GM23338 (cell line): ENCODE measurements around the gene CACNA1B. TPM values are rescaled to one million over a fixed set of nuclear protein-coding genes. Genes with fewer than 3 reads are reported as not detected.
"Not testable (repeated sequence)": the region's sequence is repeated elsewhere in the genome, so short reads cannot be mapped to it uniquely, and the experiment has no call there.

Experiments used
- ATAC-seq: fragments of 200-7000 bp; cut with Tn5 transposase; 3 replicates; pipeline ENCODE4 v1.9.1; 2020
- DNase-seq: peaks from one replicate; pipeline ENCODE4 v3.0.0-alpha.2; 2015; ENCODE audit warnings: low spot score
- H2AFZ ChIP-seq: fragments of 200-600 bp; sonication (generic); 2 replicates; pipeline ENCODE4 v1.8.0; 2016; ENCODE audit warnings: antibody characterized with exemption, mild to moderate bottlenecking, moderate library complexity
- H3F3A ChIP-seq: fragments of 200-600 bp; sonication (generic); replicated peaks from 2 replicates; pipeline ENCODE4 v1.8.0; 2017; ENCODE audit warnings: antibody characterized with exemption, mixed run types, low read depth
- H3K27ac ChIP-seq: fragments of 200-600 bp; sonication (generic); 2 replicates; pipeline ENCODE4 v1.6.1; 2016; ENCODE audit warnings: low read depth
- H3K27me3 ChIP-seq: fragments of 200-600 bp; sonication (generic); 2 replicates; pipeline ENCODE4 v1.8.0; 2016; ENCODE audit warnings: mild to moderate bottlenecking, mixed run types, moderate library complexity; ENCODE audit not compliant: insufficient read depth
- H3K36me3 ChIP-seq: fragments of 200-600 bp; sonication (generic); 2 replicates; pipeline ENCODE4 v1.8.0; 2016; ENCODE audit warnings: mild to moderate bottlenecking; ENCODE audit not compliant: insufficient read depth
- H3K4me1 ChIP-seq: fragments of 200-600 bp; sonication (generic); 2 replicates; pipeline ENCODE4 v1.8.0; 2016; ENCODE audit warnings: mild to moderate bottlenecking, moderate library complexity; ENCODE audit not compliant: insufficient read depth
- H3K4me2 ChIP-seq: fragments of 200-600 bp; sonication (generic); 2 replicates; pipeline ENCODE4 v1.7.1; 2017; ENCODE audit warnings: mixed run types
- H3K4me3 ChIP-seq: fragments of 200-600 bp; sonication (generic); 2 replicates; pipeline ENCODE4 v1.6.1; 2016; ENCODE audit warnings: mixed run types
- H3K79me2 ChIP-seq: fragments of 200-600 bp; sonication (generic); replicated peaks from 2 replicates; pipeline ENCODE4 v1.8.0; 2017; ENCODE audit warnings: mild to moderate bottlenecking; ENCODE audit not compliant: insufficient read depth
- H3K9me2 ChIP-seq: fragments of 200-600 bp; sonication (generic); 2 replicates; pipeline ENCODE4 v1.8.0; 2017; ENCODE audit not compliant: insufficient read depth
- H4K20me1 ChIP-seq: fragments of 200-600 bp; sonication (generic); replicated peaks from 2 replicates; pipeline ENCODE4 v1.8.0; 2017; ENCODE audit warnings: mild to moderate bottlenecking; ENCODE audit not compliant: insufficient read depth
- H3K27ac Mint-ChIP-seq: 2 replicates; pipeline ENCODE4 v1.8.0; 2020; ENCODE audit warnings: inconsistent platforms, mild to moderate bottlenecking, moderate library complexity, mixed read lengths
- H3K27me3 Mint-ChIP-seq: 3 replicates; pipeline ENCODE4 v1.8.0; 2022; ENCODE audit warnings: low read depth, mild to moderate bottlenecking, moderate library complexity, mixed read lengths, inconsistent platforms; ENCODE audit not compliant: insufficient read depth, poor library complexity
- H3K36me3 Mint-ChIP-seq: 3 replicates; pipeline ENCODE4 v1.8.0; 2021; ENCODE audit warnings: low read depth, mild to moderate bottlenecking, inconsistent platforms, moderate library complexity, mixed read lengths
- H3K4me1 Mint-ChIP-seq: 3 replicates; pipeline ENCODE4 v1.8.0; 2020; ENCODE audit warnings: mild to moderate bottlenecking, inconsistent platforms, mixed read lengths
- H3K4me3 Mint-ChIP-seq: 3 replicates; pipeline ENCODE4 v1.8.0; 2021; ENCODE audit warnings: moderate library complexity, mild to moderate bottlenecking, inconsistent platforms, mixed read lengths
- H3K9me3 Mint-ChIP-seq: 3 replicates; pipeline ENCODE4 v1.8.0; 2020; ENCODE audit warnings: moderate library complexity, mild to moderate bottlenecking, inconsistent platforms, mixed read lengths
- CREB1 ChIP-seq: fragments of 250-450 bp; sonication (Bioruptor Pico); IDR thresholded peaks from 2 replicates; pipeline ENCODE4 v1.5.0; 2020; ENCODE audit warnings: low read depth, mild to moderate bottlenecking, moderate library complexity
- EZH2phosphoT487 ChIP-seq: fragments of 200-600 bp; sonication (generic); IDR thresholded peaks from one replicate; pipeline ENCODE4 v1.8.1; 2018; ENCODE audit warnings: antibody characterized with exemption; ENCODE audit not compliant: unreplicated experiment
- JUNB ChIP-seq: IDR thresholded peaks from one replicate; pipeline ENCODE4 v1.6.1; 2016; ENCODE audit warnings: antibody characterized with exemption; ENCODE audit not compliant: unreplicated experiment
- NANOG ChIP-seq: IDR thresholded peaks from 2 replicates; pipeline ENCODE4 v1.6.1; 2016; ENCODE audit warnings: antibody characterized with exemption, borderline replicate concordance
- ZNF331 ChIP-seq: fragments of 250-450 bp; sonication (Bioruptor Pico); IDR thresholded peaks from 2 replicates; pipeline ENCODE4 v1.5.0; 2020; ENCODE audit warnings: low read depth, mild to moderate bottlenecking, moderate library complexity
- polyA plus RNA-seq: library from polyadenylated mRNA; unstranded; fragments of >200 nt; fragmentation: Nextera tagmentation; extraction: Ambion mirVana; gene quantifications from 2 replicates; pipeline ENCODE4 v1.2.1, GENCODE V29; 2016
- total RNA-seq: library from RNA; depleted of rRNA; stranded (reverse); fragments of >200 nt; shearing (Covaris generic); gene quantifications from 2 replicates; pipeline ENCODE4 v1.2.3, GENCODE V29; 2014
- TF ChIP-seq, protein P1 (sequence below): IDR thresholded peaks from one replicate; pipeline ENCODE4 v1.6.1; 2018; ENCODE audit warnings: antibody characterized with exemption; ENCODE audit not compliant: unreplicated experiment
- TF ChIP-seq, protein P2 (sequence below): IDR thresholded peaks from 2 replicates; pipeline ENCODE4 v1.6.1; 2016; ENCODE audit warnings: antibody characterized with exemption
- TF ChIP-seq, protein P3 (sequence below), 2 experiments: fragments of 200-600 bp in 1 of 2; sonication (generic) in 1 of 2; conservative IDR thresholded peaks; 2 replicates each; pipeline versions ENCODE4 v1.5.1 to v1.6.1; 2016 to 2017; ENCODE audit warnings: antibody characterized with exemption in 2 of 2, low read depth in 2 of 2, mild to moderate bottlenecking in 2 of 2, moderate library complexity in 1 of 2

CACNA1B gene
- total and polyA plus RNA-seq, 2 experiments from 2014 or later: 1.1 to 10.4 TPM

DNA sequence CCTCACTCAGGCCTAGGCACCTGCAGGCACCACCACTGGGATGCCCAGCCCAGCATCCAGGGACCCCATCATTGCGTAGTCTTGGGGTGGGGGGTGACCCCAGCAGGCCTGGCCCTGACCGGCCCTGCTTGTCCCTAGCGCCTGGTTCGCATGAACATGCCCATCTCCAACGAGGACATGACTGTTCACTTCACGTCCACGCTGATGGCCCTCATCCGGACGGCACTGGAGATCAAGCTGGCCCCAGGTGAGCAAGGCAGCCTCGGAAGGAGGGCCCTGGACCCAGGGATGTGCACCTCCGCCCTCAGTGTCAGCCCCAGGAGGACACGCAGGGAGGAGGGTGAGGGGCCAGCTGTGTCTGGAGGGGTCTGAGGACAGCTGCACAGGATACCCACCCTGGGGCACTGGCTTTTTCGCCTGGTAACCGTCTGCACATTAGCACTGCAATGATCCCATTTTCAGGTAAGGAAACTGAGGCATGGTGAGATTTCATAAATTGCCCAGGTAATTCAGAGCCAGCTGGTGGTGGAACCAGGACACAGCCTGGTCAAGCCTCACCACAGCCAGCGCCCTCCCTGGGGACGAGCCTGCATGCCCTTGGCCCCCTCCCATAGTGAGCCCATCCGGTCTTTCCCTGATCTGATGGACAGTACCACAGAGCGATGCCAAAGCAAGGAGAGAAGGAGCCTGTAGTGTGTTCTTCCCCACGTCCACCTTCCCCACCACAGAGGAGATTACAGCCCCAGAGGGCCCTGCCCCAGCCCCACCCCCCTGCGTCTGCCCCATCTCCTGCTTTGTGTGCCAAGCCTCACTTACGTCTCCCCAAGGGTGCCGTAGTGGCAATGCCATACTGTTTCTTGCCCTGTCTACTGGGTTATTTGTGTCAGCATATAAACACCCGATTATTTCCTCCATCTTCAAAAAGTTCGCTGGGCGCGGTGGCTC is 228.3 kb downstream of the CACNA1B start:
- H3K4me1 ChIP-seq: no peaks in the 10 kb centered on the region
- H3K4me2 ChIP-seq: no peak overlapping the region
- ATAC-seq: no peak
- no peak overlapping the region for H3K4me3 ChIP-seq
- H3K27ac ChIP-seq: no peak overlapping the region
- no peak overlapping the region for H2AFZ ChIP-seq
- peaks cover 8% of the 10 kb centered on the region for H3K36me3 Mint-ChIP-seq
- H3K27ac Mint-ChIP-seq: no peak overlapping the region
- no peaks in the 10 kb centered on the region for H3K36me3 ChIP-seq
- no peak for DNase-seq
- H3K27me3 ChIP-seq: no peaks in the 10 kb centered on the region
- TF ChIP-seq JUNB (no peak), ZNF331 (CRISPR knock-in tag) (no peak), CREB1 (CRISPR knock-in tag) (no peak)
- TF ChIP-seq, protein P1, sequence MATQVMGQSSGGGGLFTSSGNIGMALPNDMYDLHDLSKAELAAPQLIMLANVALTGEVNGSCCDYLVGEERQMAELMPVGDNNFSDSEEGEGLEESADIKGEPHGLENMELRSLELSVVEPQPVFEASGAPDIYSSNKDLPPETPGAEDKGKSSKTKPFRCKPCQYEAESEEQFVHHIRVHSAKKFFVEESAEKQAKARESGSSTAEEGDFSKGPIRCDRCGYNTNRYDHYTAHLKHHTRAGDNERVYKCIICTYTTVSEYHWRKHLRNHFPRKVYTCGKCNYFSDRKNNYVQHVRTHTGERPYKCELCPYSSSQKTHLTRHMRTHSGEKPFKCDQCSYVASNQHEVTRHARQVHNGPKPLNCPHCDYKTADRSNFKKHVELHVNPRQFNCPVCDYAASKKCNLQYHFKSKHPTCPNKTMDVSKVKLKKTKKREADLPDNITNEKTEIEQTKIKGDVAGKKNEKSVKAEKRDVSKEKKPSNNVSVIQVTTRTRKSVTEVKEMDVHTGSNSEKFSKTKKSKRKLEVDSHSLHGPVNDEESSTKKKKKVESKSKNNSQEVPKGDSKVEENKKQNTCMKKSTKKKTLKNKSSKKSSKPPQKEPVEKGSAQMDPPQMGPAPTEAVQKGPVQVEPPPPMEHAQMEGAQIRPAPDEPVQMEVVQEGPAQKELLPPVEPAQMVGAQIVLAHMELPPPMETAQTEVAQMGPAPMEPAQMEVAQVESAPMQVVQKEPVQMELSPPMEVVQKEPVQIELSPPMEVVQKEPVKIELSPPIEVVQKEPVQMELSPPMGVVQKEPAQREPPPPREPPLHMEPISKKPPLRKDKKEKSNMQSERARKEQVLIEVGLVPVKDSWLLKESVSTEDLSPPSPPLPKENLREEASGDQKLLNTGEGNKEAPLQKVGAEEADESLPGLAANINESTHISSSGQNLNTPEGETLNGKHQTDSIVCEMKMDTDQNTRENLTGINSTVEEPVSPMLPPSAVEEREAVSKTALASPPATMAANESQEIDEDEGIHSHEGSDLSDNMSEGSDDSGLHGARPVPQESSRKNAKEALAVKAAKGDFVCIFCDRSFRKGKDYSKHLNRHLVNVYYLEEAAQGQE: no peak
- H3K4me1 Mint-ChIP-seq: peaks cover 5% of the 10 kb centered on the region; the same call in 2 of the 3 replicates
- peaks cover 3% of the 10 kb centered on the region for H3K27me3 Mint-ChIP-seq
- no peaks in the 10 kb centered on the region for H4K20me1 ChIP-seq
- no peaks in the 10 kb centered on the region for H3F3A ChIP-seq
- peaks cover 4% of the 10 kb centered on the region; the same call in 1 of the 3 replicates for H3K9me3 Mint-ChIP-seq
- H3K4me3 Mint-ChIP-seq: no peak overlapping the region
- no peaks in the 10 kb centered on the region for H3K9me2 ChIP-seq
- no peaks in the 10 kb centered on the region for H3K79me2 ChIP-seq

DNA sequence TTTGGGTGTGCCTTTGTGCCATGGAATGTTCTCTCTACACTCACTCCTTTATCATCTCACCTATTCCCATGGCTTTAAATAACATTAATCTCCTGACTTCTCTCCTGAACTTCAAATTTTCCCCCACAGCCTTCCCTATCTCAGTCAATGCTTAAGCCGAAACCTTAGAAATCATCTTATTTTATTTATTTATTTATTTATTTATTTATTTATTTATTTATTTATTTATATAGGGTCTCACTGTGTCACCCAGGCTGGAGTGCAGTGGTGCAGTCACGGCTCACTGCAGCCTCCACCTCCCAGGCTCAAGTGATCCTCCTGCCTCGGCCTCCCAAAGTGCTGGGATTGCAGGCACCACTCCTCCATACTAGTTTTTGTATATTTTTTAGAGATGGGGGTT is 229.5 kb downstream of the CACNA1B start:
- not testable (repeated sequence) for H3F3A ChIP-seq, H3K4me1 ChIP-seq, H3K79me2 ChIP-seq, ATAC-seq, H3K27ac Mint-ChIP-seq, H3K27ac ChIP-seq, H3K4me2 ChIP-seq, H3K4me1 Mint-ChIP-seq, H3K27me3 Mint-ChIP-seq, DNase-seq, H3K4me3 Mint-ChIP-seq, H3K27me3 ChIP-seq, H3K4me3 ChIP-seq, H4K20me1 ChIP-seq, H3K9me2 ChIP-seq, H3K36me3 ChIP-seq, H2AFZ ChIP-seq
- H3K9me3 Mint-ChIP-seq: peaks cover 13% of the 10 kb centered on the region
- H3K36me3 Mint-ChIP-seq: peaks cover 12% of the 10 kb centered on the region

DNA sequence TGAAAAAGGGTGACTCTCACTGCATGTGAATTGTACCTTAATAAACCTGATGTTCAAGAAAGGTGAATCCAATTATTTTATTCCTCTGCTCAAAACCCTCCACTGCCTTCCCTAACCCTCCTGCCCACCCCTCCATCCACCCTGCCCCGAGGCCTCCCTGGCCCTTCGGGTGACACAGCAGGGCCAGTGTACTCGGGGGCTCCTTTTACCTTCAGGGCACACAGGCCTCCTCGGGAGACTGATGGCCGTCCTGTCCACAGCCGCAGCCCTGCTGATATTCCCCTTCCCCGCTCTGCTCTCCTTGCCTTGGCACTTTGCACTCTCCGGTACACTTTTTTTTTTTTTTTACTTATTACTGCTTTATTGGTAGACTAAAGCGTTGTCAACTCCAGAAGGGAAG is 234.0 kb downstream of the CACNA1B start:
- Mint-ChIP-seq H3K4me3 (no peak overlapping the region), H3K36me3 (peaks cover 39% of the 10 kb centered on the region), H3K9me3 (peaks cover 39% of the 10 kb centered on the region), H3K27ac (no peak overlapping the region), H3K4me1 (no peaks in the 10 kb centered on the region; the same call in 2 of the 3 replicates), H3K27me3 (peaks cover 5% of the 10 kb centered on the region)
- Histone ChIP-seq H3K4me3 (no peak overlapping the region), H3K4me2 (no peak overlapping the region), H3K27ac (no peak overlapping the region), H4K20me1 (no peaks in the 10 kb centered on the region), H3K9me2 (no peaks in the 10 kb centered on the region), H3F3A (no peaks in the 10 kb centered on the region), H3K79me2 (no peaks in the 10 kb centered on the region), H3K36me3 (no peaks in the 10 kb centered on the region), H3K27me3 (no peaks in the 10 kb centered on the region), H2AFZ (no peak overlapping the region), H3K4me1 (no peaks in the 10 kb centered on the region)
- ATAC-seq: no peak
- no peak for DNase-seq
- TF ChIP-seq NANOG (no peak), EZH2phosphoT487 (no peak)
- TF ChIP-seq, protein P1: no peak
- TF ChIP-seq, protein P2, sequence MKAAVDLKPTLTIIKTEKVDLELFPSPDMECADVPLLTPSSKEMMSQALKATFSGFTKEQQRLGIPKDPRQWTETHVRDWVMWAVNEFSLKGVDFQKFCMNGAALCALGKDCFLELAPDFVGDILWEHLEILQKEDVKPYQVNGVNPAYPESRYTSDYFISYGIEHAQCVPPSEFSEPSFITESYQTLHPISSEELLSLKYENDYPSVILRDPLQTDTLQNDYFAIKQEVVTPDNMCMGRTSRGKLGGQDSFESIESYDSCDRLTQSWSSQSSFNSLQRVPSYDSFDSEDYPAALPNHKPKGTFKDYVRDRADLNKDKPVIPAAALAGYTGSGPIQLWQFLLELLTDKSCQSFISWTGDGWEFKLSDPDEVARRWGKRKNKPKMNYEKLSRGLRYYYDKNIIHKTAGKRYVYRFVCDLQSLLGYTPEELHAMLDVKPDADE: no peak
- TF ChIP-seq, protein P3, sequence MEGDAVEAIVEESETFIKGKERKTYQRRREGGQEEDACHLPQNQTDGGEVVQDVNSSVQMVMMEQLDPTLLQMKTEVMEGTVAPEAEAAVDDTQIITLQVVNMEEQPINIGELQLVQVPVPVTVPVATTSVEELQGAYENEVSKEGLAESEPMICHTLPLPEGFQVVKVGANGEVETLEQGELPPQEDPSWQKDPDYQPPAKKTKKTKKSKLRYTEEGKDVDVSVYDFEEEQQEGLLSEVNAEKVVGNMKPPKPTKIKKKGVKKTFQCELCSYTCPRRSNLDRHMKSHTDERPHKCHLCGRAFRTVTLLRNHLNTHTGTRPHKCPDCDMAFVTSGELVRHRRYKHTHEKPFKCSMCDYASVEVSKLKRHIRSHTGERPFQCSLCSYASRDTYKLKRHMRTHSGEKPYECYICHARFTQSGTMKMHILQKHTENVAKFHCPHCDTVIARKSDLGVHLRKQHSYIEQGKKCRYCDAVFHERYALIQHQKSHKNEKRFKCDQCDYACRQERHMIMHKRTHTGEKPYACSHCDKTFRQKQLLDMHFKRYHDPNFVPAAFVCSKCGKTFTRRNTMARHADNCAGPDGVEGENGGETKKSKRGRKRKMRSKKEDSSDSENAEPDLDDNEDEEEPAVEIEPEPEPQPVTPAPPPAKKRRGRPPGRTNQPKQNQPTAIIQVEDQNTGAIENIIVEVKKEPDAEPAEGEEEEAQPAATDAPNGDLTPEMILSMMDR (conservative IDR thresholded peaks at IDR 0.05; ENCODE audit: low read depth in 2 of 2): no peak
